Ammon's horn (tissue), 1 donor: ENCODE measurements around the gene FSCN2.

Experiments used
- DNase-seq: peaks from one replicate; pipeline ENCODE4 v3.0.0-alpha.2; 2016; ENCODE audit warnings: low spot score

The FSCN2 gene

DNA sequence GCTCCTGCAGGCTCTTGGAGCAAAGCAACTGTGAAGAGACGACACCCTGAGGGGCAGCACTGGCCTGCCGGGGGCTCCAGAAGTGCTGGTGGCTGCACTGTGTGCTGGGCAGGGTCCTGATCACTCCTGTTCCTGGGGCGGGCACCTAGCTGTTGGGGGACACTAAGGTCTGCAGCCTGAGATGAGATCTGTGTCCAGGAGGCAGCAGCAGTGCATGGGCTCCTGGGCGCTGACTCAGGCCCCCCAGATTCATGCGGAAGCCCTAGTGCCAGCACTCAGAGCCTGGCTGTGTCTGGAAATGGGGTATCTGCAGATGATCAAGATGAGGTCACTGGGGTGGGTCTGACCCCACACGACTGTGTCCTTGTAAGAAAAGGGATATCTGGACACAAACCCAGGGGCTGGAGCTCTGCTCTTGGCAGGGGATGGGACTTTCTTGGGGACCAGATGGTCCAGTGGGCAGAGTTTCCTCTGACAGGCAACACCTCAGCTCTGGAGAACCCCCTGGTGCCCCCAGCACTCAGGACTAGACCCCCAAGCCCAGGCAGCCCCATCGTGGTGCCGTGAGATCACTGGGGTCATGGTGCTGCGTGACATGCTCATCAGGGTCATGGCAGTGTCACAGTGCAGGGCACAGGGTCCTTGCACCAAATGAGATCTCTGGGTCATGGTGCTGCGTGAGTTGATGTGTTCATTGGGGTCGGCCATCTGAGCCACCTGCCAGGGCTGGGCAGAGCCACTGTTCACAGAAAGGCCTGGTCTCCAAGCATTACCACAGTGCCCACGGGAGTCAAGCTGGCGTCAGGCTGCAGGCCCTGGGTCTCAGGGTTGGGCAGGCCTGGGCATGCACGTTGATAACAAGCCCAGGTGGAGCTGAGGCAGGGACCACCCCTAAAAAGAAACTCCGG, 14.5 kb downstream of the FSCN2 start:
- DNase-seq, result no peak

DNA sequence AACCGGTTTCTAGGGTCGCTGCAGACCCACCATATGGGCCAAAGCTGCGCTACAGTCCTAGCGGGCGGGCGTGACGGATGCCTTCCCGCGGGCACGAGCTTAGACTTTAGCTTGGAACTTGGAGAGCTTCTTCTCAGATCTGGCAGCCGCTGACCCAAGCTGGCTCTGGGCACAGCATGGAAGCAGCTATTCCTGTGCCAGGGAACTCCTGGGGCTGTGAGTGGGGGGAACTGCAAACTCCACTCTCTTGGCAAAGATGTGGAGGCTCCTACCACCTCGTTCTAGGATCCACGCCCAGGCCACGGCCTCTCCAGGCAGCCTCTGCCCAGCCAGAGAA, 15.1 kb downstream of the FSCN2 start:
- DNase-seq, result no peak

DNA sequence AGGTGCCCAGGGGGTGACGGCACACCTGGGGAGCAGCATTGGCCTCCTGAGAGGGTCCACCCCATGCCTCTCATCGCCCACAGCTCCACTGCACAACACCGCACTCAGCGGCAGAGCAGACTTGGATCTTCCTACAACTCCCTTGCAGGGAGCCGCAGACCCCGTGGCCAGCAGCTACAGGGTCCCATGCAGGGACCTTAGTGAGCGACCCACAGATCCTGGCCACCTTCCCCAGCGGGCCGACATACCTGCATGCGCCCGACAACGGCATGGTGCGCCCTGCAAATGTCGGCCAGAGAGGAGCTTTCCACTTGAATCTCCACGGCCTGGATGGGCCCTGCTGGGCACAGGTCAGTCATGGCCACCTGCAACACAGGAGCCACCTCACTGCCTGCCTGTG, 15.6 kb downstream of the FSCN2 start:
- no peak for DNase-seq

DNA sequence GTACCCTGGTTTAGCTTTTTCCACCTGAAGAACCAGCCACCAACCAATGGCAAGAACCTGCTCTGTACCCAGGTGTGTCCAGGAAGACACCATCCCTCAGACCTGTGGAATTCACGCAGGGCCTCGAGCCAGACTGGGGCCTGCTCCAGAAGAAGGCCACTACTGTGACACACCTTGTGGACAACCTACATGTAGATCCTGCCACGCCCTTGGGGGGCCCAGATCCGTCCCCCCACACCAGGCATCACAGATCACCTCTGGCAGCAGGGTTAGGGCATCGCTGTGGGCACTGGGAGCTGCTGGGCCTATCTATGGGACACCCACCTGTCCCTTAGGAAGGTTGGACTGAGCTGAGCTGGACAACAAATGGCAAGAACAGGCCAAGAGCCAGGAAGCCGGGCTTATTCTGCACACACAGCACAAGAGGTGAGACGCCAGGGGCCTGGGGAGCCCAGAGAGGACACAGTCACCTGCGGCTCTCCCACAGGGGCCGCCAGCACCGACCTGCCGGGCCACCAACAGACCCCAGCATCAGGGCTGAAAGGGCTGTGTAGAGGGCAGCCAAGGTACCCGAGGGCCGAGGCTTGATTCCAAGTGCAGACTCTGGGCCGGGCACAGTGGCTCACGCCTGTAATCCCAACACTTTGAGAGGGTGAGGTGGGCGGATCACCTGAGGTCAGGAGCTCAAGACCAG, 16.3 kb downstream of the FSCN2 start:
- no peak for DNase-seq

DNA sequence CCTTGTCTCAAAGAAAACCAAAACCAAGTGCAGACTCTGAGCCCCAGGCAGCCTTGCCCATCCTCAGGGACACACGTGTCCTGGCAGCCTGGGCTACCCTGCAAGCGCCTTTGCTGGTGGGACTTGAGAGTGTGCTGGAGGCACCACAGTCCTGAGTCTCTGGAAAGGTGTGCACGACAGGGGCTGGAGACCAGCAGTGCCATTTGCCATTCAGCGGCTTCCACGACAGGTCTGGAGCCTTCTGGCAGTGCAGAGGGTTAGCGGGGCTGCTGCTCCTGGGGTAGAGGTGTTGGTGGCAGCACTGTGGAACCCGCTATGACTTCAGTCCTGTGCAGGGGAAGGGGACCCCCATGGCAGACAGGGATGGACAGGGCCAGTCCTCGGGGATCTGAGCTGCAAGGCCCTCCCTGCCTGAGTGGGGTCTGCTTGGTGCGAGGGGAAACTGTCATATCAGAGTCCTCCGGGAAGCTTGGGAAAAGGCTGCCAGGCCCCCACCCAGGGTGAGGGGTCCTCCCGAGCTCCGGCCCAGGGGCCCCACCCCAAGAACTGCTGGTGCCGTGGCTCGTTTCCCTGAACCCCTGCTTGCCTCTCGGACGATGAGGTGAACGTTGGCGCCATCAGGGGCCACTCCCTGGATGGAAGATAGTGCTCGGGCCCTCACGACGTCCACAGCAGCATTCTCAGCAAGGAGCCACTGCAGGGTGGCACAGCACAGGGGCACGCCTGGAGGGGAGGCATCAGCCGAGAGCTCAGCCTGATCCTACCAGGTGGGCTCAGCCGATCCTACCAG, 17.2 kb downstream of the FSCN2 start:
- no peak for DNase-seq

DNA sequence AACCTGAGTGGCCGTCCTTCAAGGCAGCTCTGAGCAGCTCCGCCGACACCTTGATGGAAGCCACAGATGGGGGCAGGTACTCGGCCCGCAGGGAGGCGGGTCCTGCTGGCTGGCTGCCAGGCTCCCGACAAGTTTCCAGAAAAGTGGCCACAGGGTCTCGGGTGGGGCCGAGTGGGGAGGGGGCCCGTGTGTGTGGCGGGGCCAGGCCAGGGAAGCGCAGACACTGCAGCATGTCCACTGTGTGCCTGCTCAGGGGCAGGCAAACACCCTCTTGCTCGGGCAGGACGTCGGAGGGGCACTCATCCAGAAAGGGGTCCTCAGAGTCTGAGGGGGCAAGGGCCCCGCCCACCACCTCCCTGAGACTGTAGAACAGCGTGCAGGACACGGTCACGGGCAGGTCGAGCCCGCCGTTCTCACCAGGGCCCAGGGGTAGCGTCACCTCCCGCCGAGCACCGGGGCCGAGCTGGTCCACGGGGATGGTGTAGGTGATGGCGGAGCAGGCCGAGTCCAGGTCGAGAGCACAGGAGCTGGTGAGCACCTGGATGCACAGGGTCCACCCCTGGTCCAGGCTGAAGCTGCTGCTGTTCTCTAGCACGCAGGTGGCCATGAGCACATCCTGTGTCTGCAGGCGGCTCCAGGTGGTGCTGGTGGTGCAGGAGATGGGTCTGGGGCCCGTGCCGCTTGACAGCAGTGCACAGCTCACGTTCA, 18.9 kb downstream of the FSCN2 start:
- DNase-seq, result no peak

DNA sequence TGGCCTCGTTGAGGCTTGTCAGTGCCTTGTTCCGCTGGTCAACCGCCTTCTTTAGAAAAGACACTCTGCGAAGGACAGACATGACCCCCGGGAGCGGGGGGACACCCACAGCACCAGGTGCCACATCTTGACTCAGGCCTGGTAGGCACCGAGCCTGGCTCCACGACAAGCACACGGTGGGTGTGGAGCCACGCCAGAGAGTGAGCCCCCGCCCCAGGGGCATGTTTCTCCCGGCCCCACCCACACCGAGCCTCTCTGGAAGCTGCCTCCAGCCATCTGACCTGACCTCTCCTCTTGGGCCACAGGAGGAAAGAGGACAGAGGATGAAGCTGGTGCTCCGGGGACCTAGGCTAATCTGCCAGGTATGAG, 19.4 kb downstream of the FSCN2 start:
- no peak for DNase-seq

DNA sequence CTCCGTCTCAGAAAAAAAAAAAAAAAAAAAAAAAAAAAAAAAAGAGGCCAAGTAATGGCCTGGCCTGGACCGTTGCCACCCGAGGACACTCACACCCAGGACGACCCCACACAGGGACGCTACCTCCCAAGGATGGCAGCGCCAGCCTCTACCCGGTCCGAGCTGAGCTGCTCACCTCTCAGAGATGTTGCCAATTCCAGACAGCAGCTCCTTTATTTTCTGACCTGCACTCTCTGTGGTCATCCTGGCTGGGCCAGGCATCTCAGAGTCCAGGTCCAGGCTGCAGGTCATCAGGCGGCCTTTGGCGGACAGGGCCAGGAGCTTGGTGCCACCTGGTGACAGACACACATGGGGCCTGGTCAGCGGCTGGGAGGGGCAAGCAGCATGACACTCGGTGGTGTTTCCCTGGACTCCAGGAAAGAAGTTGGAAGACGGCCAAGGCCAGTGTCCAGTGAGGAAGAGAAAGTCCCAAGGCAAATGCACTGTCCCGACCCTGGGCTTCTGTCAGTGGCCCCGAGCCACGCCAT, 20.9 kb downstream of the FSCN2 start:
- DNase-seq, result no peak

DNA sequence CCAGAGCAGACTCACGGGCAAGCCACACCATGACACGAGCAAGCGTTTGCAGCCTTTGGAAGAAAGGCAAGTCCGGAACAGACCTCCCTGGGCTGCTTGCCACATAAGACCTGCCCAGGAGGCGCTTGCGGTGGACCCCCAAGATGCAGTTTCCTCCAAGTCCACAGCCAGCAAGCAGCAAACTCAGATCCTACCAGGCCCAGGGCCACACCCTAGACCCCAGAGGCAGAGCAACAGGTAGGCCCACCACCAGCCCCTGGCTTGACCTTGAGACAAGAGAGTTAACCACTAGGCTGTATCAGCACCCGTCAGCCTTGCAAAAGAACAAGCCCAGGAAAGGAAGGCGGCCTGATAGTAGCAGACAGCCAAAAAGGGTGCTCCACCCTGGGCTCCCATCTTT, 21.6 kb downstream of the FSCN2 start:
- DNase-seq, result no peak

DNA sequence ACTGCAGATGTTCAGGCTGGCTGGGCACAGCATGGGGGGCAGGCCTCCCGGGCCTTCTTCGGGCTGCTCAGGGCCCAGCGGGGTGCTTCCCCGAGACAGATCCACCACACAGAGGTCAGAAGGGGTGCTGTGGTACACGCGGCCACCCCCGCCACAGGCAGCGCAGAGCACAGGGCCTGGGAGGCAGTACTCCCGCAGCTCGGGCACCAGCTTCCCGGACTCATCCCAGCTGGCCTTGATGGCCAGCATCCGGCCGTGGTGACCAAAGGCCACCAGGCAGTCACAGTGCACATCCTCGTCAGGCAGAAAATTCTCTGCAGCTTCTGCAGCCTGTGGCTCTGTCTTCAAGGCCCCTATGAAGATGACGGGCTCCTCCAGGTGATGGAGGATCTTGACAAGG, 22.1 kb downstream of the FSCN2 start:
- no peak for DNase-seq

DNA sequence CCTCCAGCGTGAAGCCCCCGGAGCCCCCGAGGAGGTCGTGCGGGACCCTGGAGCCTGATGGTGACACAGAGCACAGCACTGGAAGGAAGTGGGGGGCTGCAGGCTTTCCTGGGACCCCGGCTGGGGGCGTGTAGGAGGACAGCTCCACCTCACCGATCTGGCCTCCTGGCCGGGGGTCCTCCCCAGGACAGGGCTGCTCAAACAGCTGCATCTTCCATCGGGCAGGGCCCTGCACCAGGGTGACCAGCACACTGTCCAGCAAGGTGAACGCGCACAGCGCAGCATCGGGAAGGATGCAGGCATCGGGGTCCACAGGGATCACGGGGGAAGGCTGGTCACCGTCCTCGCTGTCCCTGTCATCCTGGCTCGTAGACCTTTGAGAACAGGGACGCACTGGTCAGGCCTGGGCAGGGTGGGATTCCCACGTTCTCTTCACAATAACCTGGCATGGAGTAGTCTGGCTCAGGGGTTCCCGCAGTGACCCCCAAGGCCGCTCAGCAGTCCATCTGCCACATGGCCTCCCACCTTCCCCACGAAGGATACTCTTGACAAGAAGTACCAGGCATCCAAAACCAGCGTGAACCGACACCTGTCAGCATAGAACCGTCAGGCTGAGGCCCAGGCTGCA, 22.8 kb downstream of the FSCN2 start:
- DNase-seq, result no peak

DNA sequence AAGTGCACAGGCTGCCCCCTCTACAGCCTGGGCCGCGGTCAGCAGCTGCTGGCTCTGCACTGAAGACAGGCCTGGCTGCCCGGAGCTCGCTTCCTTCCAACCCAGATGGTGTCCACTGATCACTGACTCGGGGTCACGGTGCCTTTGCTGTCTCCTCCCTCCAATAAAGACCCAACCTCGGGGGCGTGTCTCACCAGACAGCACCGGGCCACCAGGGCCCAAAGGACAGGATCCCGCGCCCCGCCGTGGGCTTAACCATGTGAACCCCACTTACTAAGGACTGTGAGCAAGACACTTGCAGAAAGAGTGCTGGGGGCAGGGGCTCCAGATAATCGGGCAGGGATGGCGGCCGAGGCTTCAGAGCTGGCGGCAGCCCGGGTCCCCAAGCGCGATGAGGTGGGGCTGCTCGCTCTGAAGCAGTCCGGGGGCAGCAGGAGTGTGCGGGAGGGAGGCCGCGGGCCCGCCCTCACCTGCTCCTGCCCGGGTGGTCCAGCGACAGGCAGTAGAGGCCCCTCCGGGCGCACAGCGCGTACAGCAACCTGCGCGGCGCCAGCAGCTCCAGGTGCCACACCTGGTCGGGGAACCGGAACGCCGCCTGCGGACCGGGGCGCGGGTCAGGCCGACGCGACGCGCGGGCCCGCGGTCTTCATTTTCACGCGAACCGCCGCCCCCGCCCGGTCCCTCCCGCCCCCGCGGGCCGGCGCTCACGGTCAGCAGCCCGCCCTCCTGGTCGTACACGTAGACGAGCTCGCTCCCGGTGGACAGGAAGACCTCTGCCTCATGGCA, 23.5 kb downstream of the FSCN2 start:
- DNase-seq, result no peak

DNA sequence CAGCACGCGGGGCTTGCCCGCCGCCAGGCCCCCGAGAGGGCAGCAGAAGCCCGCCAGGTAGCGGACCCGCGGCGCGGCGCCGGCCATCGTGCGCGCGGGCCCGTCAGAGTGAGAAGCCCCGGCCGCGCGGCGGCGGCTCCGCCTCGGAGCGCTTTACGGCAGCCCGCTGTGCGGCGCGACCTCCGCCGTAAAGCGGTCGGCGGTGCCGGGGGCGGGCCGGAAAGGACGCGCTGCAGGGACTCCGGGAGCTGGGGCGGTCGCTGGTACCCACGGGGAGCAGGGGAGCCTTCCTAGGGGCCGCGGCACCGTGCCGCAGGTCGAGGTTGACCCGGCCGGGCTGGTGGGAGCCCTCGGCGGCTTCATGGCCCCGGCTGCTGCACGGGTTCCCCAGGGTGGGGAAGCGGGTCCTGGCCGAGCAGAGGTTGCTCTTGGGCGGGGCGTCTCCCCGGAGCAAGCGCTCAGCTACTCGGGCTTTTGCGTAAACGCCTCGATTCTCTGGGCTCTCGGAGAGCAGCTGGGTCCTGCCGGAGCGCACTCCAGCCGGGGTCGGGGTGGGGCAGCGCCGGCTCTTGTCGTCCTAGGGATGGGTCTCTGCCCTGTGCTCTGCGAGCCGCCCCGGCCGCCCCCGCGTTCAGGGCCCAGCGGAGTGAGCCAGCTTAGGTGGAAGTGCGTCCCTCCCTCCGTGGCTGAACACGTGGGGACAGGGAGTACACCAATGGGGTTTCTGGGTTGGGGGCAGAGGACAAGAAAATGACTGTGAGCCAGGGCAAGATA, 24.3 kb downstream of the FSCN2 start, which contains the start of gene FAAP100:
TSS of gene FAAP100 (minus strand) at position 110 of the 774 bp plus-strand sequence. CDS start at position 87, 23 bp downstream.
- DNase-seq, result peak; percentile 69

DNA sequence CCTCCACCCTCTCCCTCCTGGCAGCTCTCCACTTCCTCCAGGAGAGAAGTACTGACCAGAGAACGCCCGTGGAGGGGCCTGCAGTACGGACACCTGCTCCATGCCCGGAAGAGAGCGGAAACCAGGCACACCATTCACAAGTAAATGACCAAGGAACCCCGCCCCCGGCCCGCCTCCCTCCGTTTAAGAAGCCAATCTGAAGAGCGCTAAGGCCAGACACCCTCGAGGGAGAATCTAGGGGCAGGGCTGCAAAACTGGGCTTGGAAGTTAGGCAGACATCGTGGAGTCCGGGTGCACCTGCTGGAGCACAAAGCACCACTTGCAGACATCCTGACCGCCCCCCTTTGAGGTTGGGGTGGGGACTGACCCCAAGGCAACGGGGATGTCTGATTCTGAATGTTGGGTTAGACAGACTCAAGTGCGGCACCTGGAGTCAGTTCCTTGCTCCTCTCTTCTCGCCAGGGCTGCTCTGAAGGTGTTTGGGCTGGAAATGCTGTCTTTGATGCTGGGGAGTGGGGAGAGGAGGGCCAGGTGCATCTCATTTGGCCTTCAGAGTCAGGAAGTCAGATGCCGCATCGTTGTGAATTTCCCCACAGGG, 24.9 kb downstream of the FSCN2 start:
- DNase-seq, result peak; percentile 67

DNA sequence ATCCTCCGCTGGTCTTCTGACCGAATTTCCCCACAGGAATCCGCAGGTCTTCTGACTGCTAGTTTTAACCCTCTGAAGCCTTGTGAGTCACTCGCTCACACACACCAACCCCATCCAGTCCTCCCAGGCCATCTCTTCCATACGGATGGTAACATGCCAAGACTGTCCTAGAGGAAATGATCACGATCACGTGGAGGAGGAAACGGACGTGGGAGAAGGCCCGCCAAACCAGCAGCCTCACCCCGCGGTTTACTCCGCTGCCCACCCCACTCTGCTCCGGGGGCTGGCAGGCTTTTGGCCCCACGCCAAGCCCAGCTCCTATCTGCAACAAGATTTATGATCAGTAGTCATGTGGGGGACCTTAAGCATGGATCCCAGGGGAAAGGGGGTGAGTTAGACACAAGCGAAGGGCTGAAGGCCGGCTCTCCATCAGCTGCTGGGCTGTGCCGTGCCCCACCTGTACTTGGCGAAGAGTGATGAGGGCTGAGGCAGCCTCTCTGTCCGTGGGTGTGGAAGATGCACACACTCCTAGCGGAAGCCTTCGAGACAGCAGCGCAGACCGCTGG, 25.5 kb downstream of the FSCN2 start:
- DNase-seq, result no peak

DNA sequence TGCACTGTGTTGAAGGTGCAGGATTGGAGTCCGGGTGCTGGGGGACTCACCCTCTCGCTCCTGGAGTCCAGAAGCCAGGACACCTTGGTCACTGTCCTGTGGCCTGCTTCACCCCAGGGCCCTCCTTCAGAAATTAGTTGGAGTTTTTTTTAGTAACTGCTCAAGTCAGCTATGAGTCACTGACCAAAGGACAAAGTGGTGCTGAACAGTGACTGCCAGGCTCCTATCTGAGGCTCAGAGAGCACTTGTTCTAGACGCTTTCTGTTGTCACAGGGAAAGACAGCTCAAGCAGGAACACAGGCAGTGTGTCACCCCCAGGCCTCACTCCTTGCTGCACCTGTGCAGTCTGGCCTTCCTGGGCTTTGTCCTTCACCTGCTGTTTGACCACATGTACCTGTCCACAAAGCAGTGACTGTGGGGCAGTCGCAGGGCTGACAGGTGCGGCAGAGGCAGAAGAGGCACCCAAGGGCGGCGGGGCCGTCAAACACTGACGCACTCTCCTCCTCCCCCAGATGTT, 28.1 kb downstream of the FSCN2 start:
- DNase-seq, result no peak

DNA sequence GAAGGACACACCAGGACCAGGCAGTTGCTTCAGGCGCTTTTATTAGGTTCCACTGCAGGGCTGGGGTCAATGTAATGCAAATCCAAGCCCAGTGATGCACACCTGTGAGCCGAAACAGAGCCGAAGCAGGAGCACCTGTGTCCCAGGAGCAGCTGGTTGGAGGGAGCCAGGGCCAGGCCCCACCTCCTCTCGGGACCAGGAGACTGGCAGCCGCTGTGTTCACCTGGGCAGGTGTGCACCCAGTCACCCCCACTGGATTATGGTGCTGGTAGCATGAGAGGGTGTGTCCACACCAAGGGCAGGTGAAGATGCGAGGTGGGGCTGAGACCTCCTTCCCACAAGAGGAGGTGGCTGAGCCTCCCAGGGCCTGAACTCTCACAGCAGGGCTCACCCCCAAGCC, 28.7 kb downstream of the FSCN2 start:
- no peak for DNase-seq

DNA sequence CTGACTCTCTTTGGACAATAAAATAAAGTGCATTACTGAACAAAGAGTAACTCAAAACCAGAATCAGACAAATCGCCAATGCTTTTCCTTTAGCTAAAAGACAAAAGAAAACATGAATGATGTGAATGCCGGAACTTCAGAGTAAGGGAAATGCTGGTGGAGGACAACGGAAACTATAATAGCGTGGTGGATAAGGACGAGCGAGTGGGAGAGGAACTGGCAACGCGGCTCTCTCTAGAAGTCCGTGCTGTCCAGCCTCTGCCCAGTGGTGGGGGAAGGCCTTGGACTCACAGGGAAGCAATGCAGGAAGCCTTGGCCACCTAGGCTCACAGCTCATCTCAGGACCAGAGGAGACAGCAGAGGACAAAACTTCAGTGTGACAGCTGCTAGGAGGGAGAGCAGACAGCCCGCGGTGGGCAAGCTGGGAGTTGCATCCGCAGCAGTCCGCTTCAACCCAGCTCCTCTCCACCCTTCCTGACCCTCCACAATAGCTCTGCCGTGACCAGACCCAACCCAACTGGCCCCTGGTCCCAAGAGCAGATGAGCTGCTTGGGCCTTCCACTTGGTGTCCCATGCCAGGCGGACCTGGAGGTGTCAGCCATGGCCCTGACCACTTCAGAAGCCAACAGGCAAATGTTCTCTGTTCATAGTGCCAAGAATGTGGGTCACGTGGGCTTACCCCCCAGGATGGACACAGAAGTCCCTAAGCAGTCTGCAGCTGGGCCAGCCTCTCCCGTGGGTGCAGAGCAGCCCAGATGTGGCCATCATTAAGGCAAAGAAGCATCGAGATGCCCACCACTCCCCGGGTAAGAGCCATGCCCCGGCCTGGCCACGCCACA, 29.3 kb downstream of the FSCN2 start:
- no peak for DNase-seq
